B cell (primary cell): ENCODE data around the gene CFAP61. TPM values are rescaled to one million over a fixed set of nuclear protein-coding genes. Genes with fewer than 3 reads are reported as not detected.

Experiments used
- ATAC-seq: fragments of 200-7000 bp; cut with Tn5 transposase; one replicate; pipeline ENCODE4 v1.10.0; 2021; ENCODE audit warnings: low read depth, mild to moderate bottlenecking, moderate number of reproducible peaks, moderate library complexity
- CTCF ChIA-PET: fragments of 350-600 bp; sonication (Branson Sonifier 250); formaldehyde crosslinking; loops from one replicate; lab custom pipeline; 2021; ENCODE audit warnings: antibody characterized with exemption, inconsistent platforms; lab: Charles Lee
- POLR2A ChIA-PET: fragments of 350-600 bp; sonication (Branson Sonifier 250); formaldehyde crosslinking; loops from one replicate; lab custom pipeline; 2021; ENCODE audit warnings: antibody characterized with exemption; lab: Charles Lee
- DNase-seq: peaks from one replicate; pipeline ENCODE4 v3.0.0; 2013
- H2AFZ ChIP-seq: 2 replicates; pipeline ENCODE4 v1.6.1; 2012; ENCODE audit warnings: mild to moderate bottlenecking, low read depth, low read length; ENCODE audit not compliant: insufficient read depth, poor library complexity, severe bottlenecking
- H3K27ac ChIP-seq, 2 donors: 1 replicate in 1 of 2; 2 replicates in 1 of 2; pipeline ENCODE4 v1.5.1; 2012 to 2013; ENCODE audit warnings: low read length in 2 of 2, mild to moderate bottlenecking in 2 of 2, moderate library complexity in 1 of 2
- H3K27me3 ChIP-seq, 4 experiments: fragments of 200-600 bp in 1 of 4; sonication (generic) in 1 of 4; replicated peaks in 1 of 4; 1 replicate in 2 of 4; 2 replicates in 2 of 4; pipeline versions ENCODE4 v1.6.1 to v1.7.0; 2013 to 2016; ENCODE audit warnings: low read length in 3 of 4, mild to moderate bottlenecking in 2 of 4, mixed read lengths in 1 of 4, moderate library complexity in 1 of 4; ENCODE audit not compliant: insufficient read depth in 4 of 4, control insufficient read depth in 3 of 4; ENCODE audit errors: control extremely low read depth in 1 of 4
- H3K36me3 ChIP-seq, 2 experiments: replicated peaks in 1 of 2; 1 replicate in 1 of 2; 2 replicates in 1 of 2; pipeline versions ENCODE4 v1.6.1 to v1.7.1; 2013; ENCODE audit warnings: low read length in 1 of 2; ENCODE audit not compliant: insufficient read depth in 2 of 2, control insufficient read depth in 1 of 2; ENCODE audit errors: control extremely low read depth in 1 of 2, extremely low read depth in 1 of 2
- H3K4me1 ChIP-seq, 2 donors: fragments of 200-600 bp in 1 of 2; sonication (generic) in 1 of 2; 1 replicate in 1 of 2; 2 replicates in 1 of 2; pipeline versions ENCODE4 v1.5.1 to v1.6.1; 2013 to 2017; ENCODE audit warnings: low read length in 2 of 2; ENCODE audit not compliant: control insufficient read depth in 2 of 2, insufficient read depth in 2 of 2
- H3K4me2 ChIP-seq: replicated peaks from 2 replicates; pipeline ENCODE3; 2012; ENCODE audit warnings: mild to moderate bottlenecking, low read depth, low read length; ENCODE audit not compliant: poor library complexity, severe bottlenecking
- H3K4me3 ChIP-seq, 5 experiments: fragments of 200-600 bp in 1 of 5; sonication (generic) in 1 of 5; 1 replicate in 3 of 5; 2 replicates in 2 of 5; pipeline versions ENCODE4 v1.5.1 to v1.7.0; 2011 to 2016; ENCODE audit warnings: low read length in 4 of 5, mild to moderate bottlenecking in 4 of 5, low read depth in 2 of 5, control low read depth in 1 of 5, moderate library complexity in 1 of 5; ENCODE audit not compliant: insufficient read depth in 1 of 5; ENCODE audit errors: control extremely low read depth in 1 of 5, extremely low read depth in 1 of 5
- H3K79me2 ChIP-seq: fragments of 200-600 bp; sonication (generic); one replicate; pipeline ENCODE4 v1.6.0; 2016; ENCODE audit warnings: low read length; ENCODE audit not compliant: control insufficient read depth, insufficient read depth
- H3K9ac ChIP-seq: fragments of 200-600 bp; sonication (generic); 2 replicates; pipeline ENCODE4 v1.6.1; 2017; ENCODE audit warnings: mild to moderate bottlenecking, low read length, moderate library complexity
- H3K9me3 ChIP-seq, 3 donors: one replicate each; pipeline versions ENCODE4 v1.6.1 to v1.7.1; 2013; ENCODE audit warnings: low read length in 2 of 3; ENCODE audit not compliant: control insufficient read depth in 2 of 3, insufficient read depth in 1 of 3; ENCODE audit errors: control extremely low read depth in 1 of 3
- H4K20me1 ChIP-seq: 2 replicates; pipeline ENCODE4 v1.6.0; 2012; ENCODE audit warnings: mild to moderate bottlenecking, low read length; ENCODE audit not compliant: insufficient read depth, control insufficient read depth, poor library complexity, severe bottlenecking
- H3K27ac Mint-ChIP-seq: one replicate; pipeline ENCODE4 v1.8.0; 2021; ENCODE audit warnings: mixed read lengths
- H3K27me3 Mint-ChIP-seq: one replicate; pipeline ENCODE4 v1.8.0; 2021; ENCODE audit warnings: mixed read lengths
- H3K4me1 Mint-ChIP-seq: one replicate; pipeline ENCODE4 v1.8.0; 2021; ENCODE audit warnings: mixed read lengths
- H3K4me3 Mint-ChIP-seq: one replicate; pipeline ENCODE4 v1.8.0; 2021; ENCODE audit warnings: mixed read lengths
- H3K9me3 Mint-ChIP-seq: one replicate; pipeline ENCODE4 v1.8.0; 2022; ENCODE audit warnings: mixed read lengths; ENCODE audit not compliant: insufficient read depth
- CTCF ChIP-seq: fragments of 200-600 bp; IDR thresholded peaks from one replicate; pipeline ENCODE4 v1.8.0; 2022; ENCODE audit warnings: antibody characterized with exemption, mild to moderate bottlenecking
- EZH2 ChIP-seq: IDR thresholded peaks from 2 replicates; pipeline ENCODE4 v1.6.1; 2012; ENCODE audit warnings: borderline replicate concordance, low read depth, mild to moderate bottlenecking, moderate library complexity, low read length; ENCODE audit not compliant: insufficient read depth, poor library complexity, severe bottlenecking
- WGBS: methylation state at CpG from one replicate; pipeline ENCODE4 v1.1.5; 2013; ENCODE audit warnings: missing lambda C conversion rate; ENCODE audit not compliant: insufficient coverage; 5-methylcytosine and 5-hydroxymethylcytosine counted together
- intact Hi-C: fragments of 100-400 bp; cut with micrococcal nuclease; formaldehyde crosslinking; loops from one replicate; pipeline ENCODE4 v1.10.0; 2022
- polyA plus RNA-seq: library from polyadenylated mRNA; depleted of rRNA; stranded (reverse); fragments of >200 nt; gene quantifications from 2 replicates; pipeline ENCODE4 v1.2.3, GENCODE V29; 2012
- total RNA-seq, 2 donors: library from RNA; stranded (reverse); fragments of 120-200 nt in 1 of 2; gene quantifications; 1 replicate in 1 of 2; 2 replicates in 1 of 2; pipeline versions ENCODE4 v1.2.3 to v1.2.4, GENCODE V29; 2013 to 2022

The CFAP61 gene
- total and polyA plus RNA-seq, 2 donors (not counting 1 experiment from before 2014, with no cell fraction given), result not detected

DNA sequence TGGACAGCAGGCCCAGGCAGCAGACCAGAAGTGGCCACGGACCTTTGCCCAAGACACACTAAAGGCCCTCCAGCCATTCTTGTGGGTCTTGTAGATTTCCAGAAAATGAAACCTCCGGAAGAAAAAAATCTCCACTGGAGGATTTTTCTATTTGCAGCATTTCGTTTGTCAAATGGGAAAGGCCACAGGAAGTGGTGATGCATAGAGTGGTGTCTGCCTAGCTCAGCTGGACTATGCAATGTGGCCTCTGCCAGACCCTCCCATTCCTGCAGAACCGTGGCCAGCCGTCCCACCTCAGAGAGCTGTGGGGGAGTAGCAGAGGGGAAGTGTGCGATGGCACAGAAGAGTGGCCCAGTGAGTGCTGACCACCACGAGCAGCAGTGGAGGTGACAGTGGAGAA, 291.6 kb downstream of the CFAP61 start:
- no peaks in the 10 kb centered on the region for H3K36me3 ChIP-seq
- peaks cover 0 to 15% (median 0%) of the 10 kb centered on the region in 4 experiments for H3K27me3 ChIP-seq
- ChIA-PET POLR2A (no interaction called here), CTCF (no interaction called here)
- 75% methylated on average over 2 of the region's 7 CpGs for WGBS
- no peak overlapping the region for H3K4me3 ChIP-seq
- peaks cover 18% of the 10 kb centered on the region for H3K27me3 Mint-ChIP-seq
- no peak overlapping the region for H2AFZ ChIP-seq
- H3K4me3 Mint-ChIP-seq, result no peak overlapping the region
- H3K4me1 Mint-ChIP-seq, result no peaks in the 10 kb centered on the region
- no peaks in the 10 kb centered on the region for H3K9me3 Mint-ChIP-seq
- H3K27ac Mint-ChIP-seq, result no peak overlapping the region
- peaks cover 2 to 6% (median 4%) of the 10 kb centered on the region in 3 donors for H3K9me3 ChIP-seq
- no peak for DNase-seq
- H3K79me2 ChIP-seq, result no peaks in the 10 kb centered on the region
- intact Hi-C loops, result no loop called here
- H3K4me2 ChIP-seq, result no peak overlapping the region
- ATAC-seq, result no peak
- H4K20me1 ChIP-seq, result no peaks in the 10 kb centered on the region
- no peak for TF ChIP-seq CTCF
- no peak for TF ChIP-seq EZH2
- H3K4me1 ChIP-seq, result no peaks in the 10 kb centered on the region
- H3K9ac ChIP-seq, result no peak overlapping the region
- no peak overlapping the region for H3K27ac ChIP-seq

DNA sequence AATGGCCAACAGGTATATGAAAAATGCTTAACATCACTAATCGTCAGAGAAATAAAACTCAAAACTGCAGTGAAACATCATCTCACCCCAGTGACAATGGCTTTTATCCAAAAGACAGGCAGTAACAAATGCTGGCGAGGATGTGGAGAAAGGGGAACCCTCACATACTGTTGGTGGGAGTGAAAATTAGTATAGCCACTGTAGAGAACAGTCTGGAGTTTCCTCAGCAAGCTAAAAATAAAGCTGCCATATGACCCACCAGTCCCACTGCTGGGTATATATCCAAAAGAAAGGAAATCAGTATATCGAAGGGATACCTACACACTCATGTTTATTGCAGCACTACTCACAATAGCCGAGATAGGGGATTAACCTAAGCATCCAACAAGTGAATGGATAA, 292.1 kb downstream of the CFAP61 start:
- Histone ChIP-seq H3K27me3 (peaks cover 0 to 15% (median 1%) of the 10 kb centered on the region in 4 experiments), H3K79me2 (no peaks in the 10 kb centered on the region), H3K27ac (no peak overlapping the region), H3K4me3 (no peak overlapping the region), H3K4me2 (no peak overlapping the region), H3K36me3 (no peaks in the 10 kb centered on the region), H4K20me1 (no peaks in the 10 kb centered on the region), H3K9me3 (peaks cover 3 to 6% (median 4%) of the 10 kb centered on the region in 3 donors), H3K9ac (no peak overlapping the region), H3K4me1 (no peaks in the 10 kb centered on the region), H2AFZ (no peak overlapping the region)
- Mint-ChIP-seq H3K4me1 (no peaks in the 10 kb centered on the region), H3K9me3 (peaks cover 2% of the 10 kb centered on the region), H3K27ac (no peak overlapping the region), H3K27me3 (peaks cover 23% of the 10 kb centered on the region), H3K4me3 (no peak overlapping the region)
- intact Hi-C loops, result no loop called here
- ATAC-seq (no peak), DNase-seq (no peak)
- POLR2A ChIA-PET, result no interaction called here
- WGBS, result no CpG with 5 or more reads among the region's 4 CpGs
- CTCF ChIA-PET, result no interaction called here
- TF ChIP-seq EZH2, result no peak
- no peak for TF ChIP-seq CTCF
